CD8-positive, alpha-beta memory T cell (primary cell): ENCODE data around the gene TSC22D2. TPM values are rescaled to one million over a fixed set of nuclear protein-coding genes. Genes with fewer than 3 reads are reported as not detected.

Experiments used
- CTCF ChIA-PET: fragments of 350-600 bp; sonication (Branson Sonifier 250); formaldehyde crosslinking; loops from one replicate; lab custom pipeline; 2021; ENCODE audit warnings: antibody characterized with exemption; lab: Charles Lee
- POLR2A ChIA-PET: fragments of 350-600 bp; sonication (Branson Sonifier 250); formaldehyde crosslinking; loops from one replicate; lab custom pipeline; 2021; ENCODE audit warnings: antibody characterized with exemption; lab: Charles Lee
- DNase-seq, 5 donors: peaks; one replicate each; pipeline versions ENCODE4 v3.0.0 to v3.0.0-alpha.2; 2020 to 2022; ENCODE audit warnings: mixed read lengths in 1 of 5
- H3K27ac ChIP-seq: one replicate; pipeline ENCODE4 v1.7.0; 2013; ENCODE audit warnings: low read depth, mild to moderate bottlenecking, low read length, moderate library complexity
- H3K27me3 ChIP-seq: 2 replicates; pipeline ENCODE4 v1.7.0; 2013; ENCODE audit warnings: low read length, mild to moderate bottlenecking; ENCODE audit not compliant: insufficient read depth, poor library complexity, severe bottlenecking
- H3K36me3 ChIP-seq: 2 replicates; pipeline ENCODE4 v1.7.0; 2013; ENCODE audit warnings: mild to moderate bottlenecking, low read length, moderate library complexity; ENCODE audit not compliant: insufficient read depth
- H3K4me1 ChIP-seq: 2 replicates; pipeline ENCODE4 v1.7.0; 2013; ENCODE audit warnings: mild to moderate bottlenecking, low read length, moderate library complexity; ENCODE audit not compliant: insufficient read depth
- H3K4me3 ChIP-seq: 2 replicates; pipeline ENCODE4 v1.7.0; 2013; ENCODE audit warnings: mild to moderate bottlenecking, low read length
- H3K9me3 ChIP-seq: 2 replicates; pipeline ENCODE4 v1.7.0; 2013; ENCODE audit warnings: mild to moderate bottlenecking, low read length
- H3K27ac Mint-ChIP-seq, 8 donors: one replicate each; pipeline ENCODE4 v1.8.0; 2020 to 2021; ENCODE audit warnings: mixed read lengths in 8 of 8, mild to moderate bottlenecking in 6 of 8, inconsistent platforms in 3 of 8, moderate library complexity in 3 of 8
- H3K27me3 Mint-ChIP-seq, 2 donors: one replicate each; pipeline ENCODE4 v1.8.0; 2020 to 2021; ENCODE audit warnings: mixed read lengths in 2 of 2, mild to moderate bottlenecking in 1 of 2, moderate library complexity in 1 of 2
- H3K36me3 Mint-ChIP-seq, 3 donors: one replicate each; pipeline ENCODE4 v1.8.0; 2020 to 2021; ENCODE audit warnings: mixed read lengths in 3 of 3, inconsistent platforms in 1 of 3, mild to moderate bottlenecking in 1 of 3
- H3K4me1 Mint-ChIP-seq, 3 donors: one replicate each; pipeline ENCODE4 v1.8.0; 2020 to 2021; ENCODE audit warnings: mixed read lengths in 3 of 3, inconsistent platforms in 1 of 3, mild to moderate bottlenecking in 1 of 3
- H3K4me3 Mint-ChIP-seq, 7 donors: one replicate each; pipeline ENCODE4 v1.8.0; 2020 to 2021; ENCODE audit warnings: mixed read lengths in 7 of 7, mild to moderate bottlenecking in 6 of 7, moderate library complexity in 4 of 7, inconsistent platforms in 2 of 7
- H3K9me3 Mint-ChIP-seq, 5 donors: one replicate each; pipeline ENCODE4 v1.8.0; 2020 to 2022; ENCODE audit warnings: mixed read lengths in 5 of 5, mild to moderate bottlenecking in 3 of 5, moderate library complexity in 2 of 5, inconsistent platforms in 1 of 5
- polyA plus RNA-seq: library from polyadenylated mRNA; unstranded; fragments of 300-500 nt; fragmentation: Illumina TruSeq; gene quantifications from one replicate; pipeline ENCODE4 v1.2.3, GENCODE V29; 2021
- total RNA-seq, 2 experiments: library from RNA; stranded (reverse); gene quantifications; one replicate each; pipeline ENCODE4 v1.2.3, GENCODE V29; 2021

TSC22D2 gene
- total and polyA plus RNA-seq, 3 experiments from 2014 or later = 11.9 to 22.3 (median 20.9) TPM

DNA sequence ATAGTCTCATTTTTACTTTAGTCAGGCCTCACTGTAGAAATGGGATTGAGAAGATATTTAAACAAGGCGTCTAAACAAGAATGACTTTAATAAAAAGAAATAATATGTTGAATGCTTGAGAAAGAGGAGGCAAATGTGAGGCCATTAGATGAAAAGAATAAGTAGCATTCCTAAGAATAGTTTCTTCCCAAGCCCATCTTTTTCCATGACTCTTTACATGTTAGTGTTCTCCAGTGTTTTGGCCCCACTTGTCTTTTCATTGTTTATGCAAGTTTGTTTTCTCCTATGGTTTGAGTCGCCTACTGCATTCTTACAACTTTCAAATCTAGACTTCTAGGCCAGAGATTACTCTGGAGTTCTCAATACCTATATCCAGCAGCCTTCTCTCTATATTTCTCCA lies 39.0 kb downstream of the TSC22D2 start:
- H3K9me3 ChIP-seq = no peaks in the 10 kb centered on the region
- no peak overlapping the region for H3K4me3 ChIP-seq
- H3K4me1 ChIP-seq = peaks cover 4% of the 10 kb centered on the region
- Mint-ChIP-seq H3K4me3 (no peak overlapping the region), H3K27me3 (no peaks in the 10 kb centered on the region), H3K36me3 (peaks cover 0 to 10% (median 2%) of the 10 kb centered on the region in 3 donors), H3K9me3 (no peaks in the 10 kb centered on the region), H3K4me1 (peaks cover 42 to 71% (median 64%) of the 10 kb centered on the region in 3 donors), H3K27ac (peak overlapping the region in 2 of 8 donors; percentile 12 to 43)
- no peak for DNase-seq
- H3K27me3 ChIP-seq = no peaks in the 10 kb centered on the region
- H3K27ac ChIP-seq = no peak overlapping the region
- POLR2A ChIA-PET = no interaction called here
- CTCF ChIA-PET = no interaction called here
- H3K36me3 ChIP-seq = no peaks in the 10 kb centered on the region

DNA sequence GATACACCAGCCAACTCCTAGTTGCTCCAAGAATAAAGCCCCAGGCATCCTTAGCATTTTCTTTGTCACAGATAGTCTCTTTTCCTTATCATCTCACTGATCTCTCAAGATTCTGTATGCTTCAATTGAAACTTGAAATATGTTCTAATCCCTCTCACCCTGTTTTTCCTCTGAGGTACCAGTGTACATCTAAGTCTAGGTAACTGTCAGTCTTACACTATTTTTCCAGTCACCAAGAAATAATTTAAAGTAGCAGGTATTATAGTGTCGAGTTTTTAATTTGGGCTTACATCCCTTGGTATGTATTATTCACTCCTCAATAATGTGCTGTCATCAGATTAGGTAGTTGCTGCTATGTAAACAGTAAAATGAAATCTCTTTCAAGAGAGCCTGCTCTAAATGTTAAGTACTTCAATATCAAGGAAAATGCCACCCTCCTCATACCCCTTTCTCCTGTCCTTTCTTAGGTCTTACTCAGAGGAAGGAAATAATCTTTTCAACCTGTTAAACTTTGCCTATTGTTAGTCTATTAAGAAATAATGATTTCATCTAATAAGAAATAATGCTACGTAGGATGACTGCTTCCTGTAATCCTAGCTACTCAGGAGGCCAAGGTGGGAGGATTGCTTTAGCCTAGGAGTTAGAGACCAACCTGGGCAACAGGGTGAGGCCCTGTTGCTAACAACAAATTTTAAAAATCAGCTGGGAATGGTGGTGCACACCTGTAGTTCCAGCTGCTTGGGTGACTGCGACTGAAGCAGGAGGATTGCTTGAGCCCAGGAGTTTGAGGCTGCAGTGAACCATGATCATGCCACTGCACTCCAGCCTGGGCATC lies 39.8 kb downstream of the TSC22D2 start:
- H3K4me1 Mint-ChIP-seq = peaks cover 37 to 68% (median 61%) of the 10 kb centered on the region in 3 donors
- no peak for DNase-seq
- H3K4me3 Mint-ChIP-seq = no peak overlapping the region
- Histone ChIP-seq H3K27ac (no peak overlapping the region), H3K9me3 (no peaks in the 10 kb centered on the region), H3K4me1 (peaks cover 4% of the 10 kb centered on the region), H3K4me3 (no peak overlapping the region), H3K27me3 (no peaks in the 10 kb centered on the region), H3K36me3 (no peaks in the 10 kb centered on the region)
- H3K9me3 Mint-ChIP-seq = no peaks in the 10 kb centered on the region
- ChIA-PET CTCF (no interaction called here), POLR2A (no interaction called here)
- no peaks in the 10 kb centered on the region for H3K27me3 Mint-ChIP-seq
- peaks cover 0 to 6% (median 1%) of the 10 kb centered on the region in 3 donors for H3K36me3 Mint-ChIP-seq
- H3K27ac Mint-ChIP-seq = peak overlapping the region in 6 of 8 donors; percentile 6 to 63 (median 9)

DNA sequence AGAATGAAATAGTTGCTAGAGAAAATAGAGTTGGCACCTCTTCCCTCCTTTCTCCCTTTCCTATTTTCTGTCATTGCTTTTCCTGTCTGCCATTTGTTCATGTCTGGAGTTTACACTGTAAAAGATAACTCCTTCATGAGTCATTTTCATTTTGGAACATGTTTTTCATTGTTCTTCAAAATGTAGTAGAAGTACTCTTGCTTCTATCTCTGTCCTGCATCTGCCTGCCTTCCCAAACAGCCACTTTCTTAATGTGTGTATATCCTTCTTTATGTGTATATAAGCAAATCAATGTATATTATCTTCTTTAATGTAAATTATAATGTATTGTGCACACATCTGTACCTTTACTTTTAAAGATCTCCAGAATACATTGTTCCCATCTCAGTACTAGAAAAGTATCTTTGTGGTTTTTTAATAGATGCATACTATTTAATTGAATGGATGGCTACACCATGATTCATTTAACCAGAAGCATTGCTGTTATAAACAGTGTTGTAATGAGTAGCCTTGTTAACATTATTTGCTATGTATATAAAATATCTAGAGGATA lies 41.1 kb downstream of the TSC22D2 start:
- no peaks in the 10 kb centered on the region for H3K36me3 Mint-ChIP-seq
- H3K4me1 Mint-ChIP-seq = peaks cover 30 to 64% (median 63%) of the 10 kb centered on the region in 3 donors
- peak overlapping the region in 2 of 8 donors; percentile 3 to 72 for H3K27ac Mint-ChIP-seq
- peak overlapping the region in 1 of 7 donors; percentile 15 for H3K4me3 Mint-ChIP-seq
- no peaks in the 10 kb centered on the region for H3K27me3 Mint-ChIP-seq
- Histone ChIP-seq H3K9me3 (no peaks in the 10 kb centered on the region), H3K36me3 (no peaks in the 10 kb centered on the region), H3K27me3 (no peaks in the 10 kb centered on the region), H3K27ac (peak overlapping the region; percentile 6), H3K4me3 (no peak overlapping the region), H3K4me1 (peaks cover 4% of the 10 kb centered on the region)
- CTCF ChIA-PET = no interaction called here
- H3K9me3 Mint-ChIP-seq = no peaks in the 10 kb centered on the region
- POLR2A ChIA-PET = no interaction called here
- DNase-seq = no peak

DNA sequence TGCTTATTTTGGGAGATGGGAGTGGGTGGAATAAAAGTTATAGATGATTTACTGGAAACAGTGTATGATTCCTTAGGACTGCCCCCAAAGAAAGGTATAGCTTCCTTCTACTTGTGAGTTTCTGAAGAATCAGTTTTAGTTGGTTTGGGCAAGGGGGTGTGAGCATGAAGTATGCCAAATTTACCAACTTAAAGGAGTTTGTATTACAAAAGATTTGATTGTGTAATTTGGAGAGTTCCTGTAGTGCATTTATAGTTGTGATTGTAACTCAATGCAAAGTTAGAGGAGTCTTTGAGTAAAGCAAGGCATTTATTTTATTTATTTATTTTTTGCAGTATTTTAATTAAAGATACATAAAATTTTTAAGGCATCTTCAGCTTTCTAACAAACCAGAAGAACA lies 42.8 kb downstream of the TSC22D2 start:
- H3K27me3 Mint-ChIP-seq = no peaks in the 10 kb centered on the region
- Histone ChIP-seq H3K27ac (peak overlapping the region; percentile 43), H3K4me1 (peaks cover 4% of the 10 kb centered on the region), H3K4me3 (no peak overlapping the region), H3K36me3 (no peaks in the 10 kb centered on the region), H3K27me3 (no peaks in the 10 kb centered on the region), H3K9me3 (no peaks in the 10 kb centered on the region)
- H3K9me3 Mint-ChIP-seq = no peaks in the 10 kb centered on the region
- DNase-seq = no peak
- ChIA-PET POLR2A (no interaction called here), CTCF (no interaction called here)
- no peak overlapping the region for H3K4me3 Mint-ChIP-seq
- no peaks in the 10 kb centered on the region for H3K36me3 Mint-ChIP-seq
- H3K4me1 Mint-ChIP-seq = peaks cover 33 to 73% (median 66%) of the 10 kb centered on the region in 3 donors
- H3K27ac Mint-ChIP-seq = peak overlapping the region in 3 of 8 donors; percentile 17 to 48 (median 35)

DNA sequence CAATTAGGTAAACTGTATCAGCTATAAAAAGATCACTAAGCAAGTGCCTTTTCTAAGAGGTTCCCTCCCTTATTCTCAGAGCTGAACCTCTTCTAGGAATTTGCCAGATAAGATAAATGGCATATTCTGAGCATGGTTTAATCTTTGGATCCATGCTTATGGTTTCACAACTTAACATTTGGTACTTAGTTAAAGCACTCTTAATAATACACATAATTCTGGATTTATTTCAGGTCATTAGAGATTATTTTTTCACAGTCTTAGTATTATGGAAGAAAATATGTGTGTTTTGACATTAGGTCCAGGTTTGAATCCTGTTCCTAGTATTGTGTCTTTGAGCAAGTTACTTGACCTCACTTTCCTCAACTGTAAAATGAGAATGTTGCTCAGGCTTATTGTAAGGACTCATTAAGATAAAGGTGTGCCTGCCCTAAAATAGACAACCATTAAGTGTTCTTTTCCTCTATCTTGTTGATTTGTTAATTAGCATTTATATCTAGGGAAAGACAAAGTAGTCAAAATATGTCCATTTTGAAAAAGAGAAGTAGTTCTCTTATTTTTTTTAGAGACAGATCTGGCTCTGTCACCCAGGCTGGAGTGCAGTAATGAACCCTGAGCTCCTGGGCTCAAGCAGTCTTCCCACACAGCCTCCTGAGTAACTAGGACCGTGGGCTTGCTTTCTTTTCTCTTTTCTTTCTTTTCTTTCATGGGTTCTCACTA lies 43.4 kb downstream of the TSC22D2 start:
- Histone ChIP-seq H3K4me3 (no peak overlapping the region), H3K27me3 (no peaks in the 10 kb centered on the region), H3K36me3 (no peaks in the 10 kb centered on the region), H3K4me1 (peaks cover 4% of the 10 kb centered on the region), H3K27ac (peak overlapping the region; percentile 43), H3K9me3 (no peaks in the 10 kb centered on the region)
- CTCF ChIA-PET = no interaction called here
- Mint-ChIP-seq H3K4me3 (no peak overlapping the region), H3K36me3 (peaks cover 0 to under 1% (median 0%) of the 10 kb centered on the region in 3 donors), H3K27me3 (no peaks in the 10 kb centered on the region), H3K27ac (peak overlapping the region in 2 of 8 donors; percentile 24 to 26), H3K4me1 (peaks cover 30 to 68% (median 61%) of the 10 kb centered on the region in 3 donors), H3K9me3 (no peaks in the 10 kb centered on the region)
- DNase-seq = no peak
- POLR2A ChIA-PET = no interaction called here

DNA sequence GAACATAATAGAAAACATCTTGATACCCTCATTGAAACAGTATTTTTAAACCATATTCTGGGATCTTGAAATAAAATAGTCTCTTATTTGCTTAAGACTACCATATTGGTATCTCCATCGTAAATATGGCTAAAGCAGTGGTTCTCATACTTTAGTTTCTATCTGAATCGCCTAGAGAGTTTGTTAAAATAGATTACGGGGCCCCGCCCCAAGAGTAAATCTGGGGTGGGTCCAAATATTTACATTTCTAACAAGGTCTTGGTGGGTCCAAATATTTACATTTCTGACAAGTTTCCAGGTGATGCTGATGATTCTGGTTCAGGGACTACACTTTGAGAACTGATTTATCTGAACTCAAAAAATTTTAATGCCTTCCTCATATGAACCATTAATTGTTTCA lies 45.3 kb downstream of the TSC22D2 start:
- ChIA-PET POLR2A (no interaction called here), CTCF (no interaction called here)
- no peaks in the 10 kb centered on the region for H3K27me3 ChIP-seq
- no peak overlapping the region for H3K4me3 Mint-ChIP-seq
- DNase-seq = no peak
- peaks cover 0 to 17% (median 3%) of the 10 kb centered on the region in 3 donors for H3K36me3 Mint-ChIP-seq
- no peak overlapping the region for H3K27ac Mint-ChIP-seq
- H3K36me3 ChIP-seq = peaks cover 2% of the 10 kb centered on the region
- peaks cover 16 to 52% (median 45%) of the 10 kb centered on the region in 3 donors for H3K4me1 Mint-ChIP-seq
- H3K9me3 Mint-ChIP-seq = no peaks in the 10 kb centered on the region
- H3K9me3 ChIP-seq = no peaks in the 10 kb centered on the region
- H3K27ac ChIP-seq = no peak overlapping the region
- no peak overlapping the region for H3K4me3 ChIP-seq
- H3K4me1 ChIP-seq = no peaks in the 10 kb centered on the region
- H3K27me3 Mint-ChIP-seq = no peaks in the 10 kb centered on the region

DNA sequence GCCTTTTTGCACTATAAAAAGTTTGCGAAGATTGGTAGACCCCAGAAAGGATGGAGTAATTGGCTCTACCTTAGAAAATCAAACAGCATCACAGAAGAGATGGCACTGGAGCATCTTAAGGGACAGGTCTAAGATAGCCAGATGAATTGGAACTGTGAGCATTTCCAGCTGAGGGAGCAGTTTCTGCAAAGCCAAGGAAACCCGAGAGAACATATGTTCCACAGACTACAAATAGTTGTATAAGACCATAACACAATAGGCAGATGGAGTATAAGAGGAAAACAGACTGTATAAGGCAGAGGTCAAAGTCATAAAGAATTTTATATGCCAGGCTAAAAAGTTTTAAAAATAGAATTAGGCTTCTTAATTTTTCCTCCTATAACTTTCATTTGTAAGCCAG lies 46.0 kb downstream of the TSC22D2 start:
- Mint-ChIP-seq H3K27me3 (no peaks in the 10 kb centered on the region), H3K4me1 (peaks cover 13 to 49% (median 38%) of the 10 kb centered on the region in 3 donors), H3K36me3 (peaks cover 0 to 23% (median 7%) of the 10 kb centered on the region in 3 donors), H3K27ac (peak overlapping the region in 2 of 8 donors; percentile 1 to 31), H3K4me3 (no peak overlapping the region), H3K9me3 (no peaks in the 10 kb centered on the region)
- Histone ChIP-seq H3K4me3 (no peak overlapping the region), H3K27me3 (no peaks in the 10 kb centered on the region), H3K9me3 (no peaks in the 10 kb centered on the region), H3K4me1 (no peaks in the 10 kb centered on the region), H3K27ac (no peak overlapping the region), H3K36me3 (peaks cover 6% of the 10 kb centered on the region)
- CTCF ChIA-PET = no interaction called here
- DNase-seq = no peak
- POLR2A ChIA-PET = no interaction called here

DNA sequence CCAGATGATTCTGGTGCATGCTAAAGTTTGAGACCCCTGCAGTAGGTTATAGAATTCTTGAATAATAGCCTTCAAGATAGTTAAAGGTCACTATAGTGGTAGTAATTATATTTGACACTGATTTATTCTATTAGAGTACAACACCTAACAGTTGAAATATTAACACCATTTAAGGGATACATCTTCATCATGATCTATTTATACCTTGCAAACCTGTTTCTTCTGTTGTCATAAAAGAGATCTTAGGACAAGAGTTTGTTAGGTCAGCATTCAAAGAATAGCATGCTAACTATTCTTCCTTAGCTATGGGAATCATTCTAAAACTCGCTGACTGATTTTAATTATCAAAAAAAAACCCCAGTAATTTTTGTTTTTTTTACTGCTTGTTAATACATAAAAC lies 46.5 kb downstream of the TSC22D2 start:
- Mint-ChIP-seq H3K4me1 (peaks cover 9 to 44% (median 33%) of the 10 kb centered on the region in 3 donors), H3K9me3 (no peaks in the 10 kb centered on the region), H3K4me3 (no peak overlapping the region), H3K27ac (no peak overlapping the region), H3K27me3 (no peaks in the 10 kb centered on the region), H3K36me3 (peaks cover 5 to 27% (median 9%) of the 10 kb centered on the region in 3 donors)
- ChIA-PET CTCF (no interaction called here), POLR2A (no interaction called here)
- no peak overlapping the region for H3K27ac ChIP-seq
- DNase-seq = no peak
- no peaks in the 10 kb centered on the region for H3K27me3 ChIP-seq
- H3K4me1 ChIP-seq = no peaks in the 10 kb centered on the region
- no peak overlapping the region for H3K4me3 ChIP-seq
- H3K9me3 ChIP-seq = no peaks in the 10 kb centered on the region
- peaks cover 6% of the 10 kb centered on the region for H3K36me3 ChIP-seq
